ENCODE measurements around the gene IL17RE.
"Not testable (repeated sequence)": the region's sequence is repeated elsewhere in the genome, so short reads cannot be mapped to it uniquely, and the experiment has no call there.

- not testable (repeated sequence) for TF ChIP-seq CTCF (conservative IDR thresholded peaks at IDR 0.05 in 1 of 2, IDR thresholded peaks at IDR 0.05 in 1 of 2; ENCODE audit: low read depth in 1 of 2, low read length in 2 of 2); EZH2 (IDR thresholded peaks at IDR 0.05; ENCODE audit: low read length, missing control alignments)
These were observed 26.4 kb upstream of the IL17RE start for GRCh38 chr3:9876255-9876654.

Measured in fibroblast of lung (primary cell).